Measurements from ENCODE around the gene WDR27.
"Not testable (repeated sequence)": the region's sequence is repeated elsewhere in the genome, so short reads cannot be mapped to it uniquely, and the experiment has no call there.

The WDR27 gene

DNA sequence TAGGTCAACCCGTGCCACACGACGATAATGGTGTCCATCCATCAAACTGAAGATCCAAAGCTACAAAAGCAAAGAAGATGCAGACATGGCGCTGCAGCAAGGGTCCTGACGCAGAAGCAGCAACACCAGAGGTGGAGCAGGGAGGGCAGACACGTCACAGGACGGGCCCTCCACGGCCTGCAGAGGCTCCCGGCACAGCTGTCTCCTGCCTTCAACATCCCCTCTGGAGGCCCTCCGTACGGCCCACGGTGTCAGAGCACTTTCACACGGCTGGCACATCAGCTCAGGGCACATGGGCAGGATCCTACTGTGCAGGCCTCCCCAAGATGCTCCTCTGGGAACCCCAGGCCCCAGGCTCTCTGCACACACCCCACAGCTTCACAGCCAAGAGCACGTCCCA lies 37.6 kb downstream of the WDR27 start:
- no peak for DNase-seq (ENCODE audit: low spot score)
- FAIRE-seq: no peak

GRCh38 chr6:169663468-169663867 lies 38.4 kb downstream of the WDR27 start:
- FAIRE-seq: no peak
- DNase-seq (ENCODE audit: low spot score): no peak

GRCh38 chr6:169661391-169661756 lies 40.5 kb downstream of the WDR27 start:
- DNase-seq (ENCODE audit: low spot score) (no peak), FAIRE-seq (no peak)

DNA sequence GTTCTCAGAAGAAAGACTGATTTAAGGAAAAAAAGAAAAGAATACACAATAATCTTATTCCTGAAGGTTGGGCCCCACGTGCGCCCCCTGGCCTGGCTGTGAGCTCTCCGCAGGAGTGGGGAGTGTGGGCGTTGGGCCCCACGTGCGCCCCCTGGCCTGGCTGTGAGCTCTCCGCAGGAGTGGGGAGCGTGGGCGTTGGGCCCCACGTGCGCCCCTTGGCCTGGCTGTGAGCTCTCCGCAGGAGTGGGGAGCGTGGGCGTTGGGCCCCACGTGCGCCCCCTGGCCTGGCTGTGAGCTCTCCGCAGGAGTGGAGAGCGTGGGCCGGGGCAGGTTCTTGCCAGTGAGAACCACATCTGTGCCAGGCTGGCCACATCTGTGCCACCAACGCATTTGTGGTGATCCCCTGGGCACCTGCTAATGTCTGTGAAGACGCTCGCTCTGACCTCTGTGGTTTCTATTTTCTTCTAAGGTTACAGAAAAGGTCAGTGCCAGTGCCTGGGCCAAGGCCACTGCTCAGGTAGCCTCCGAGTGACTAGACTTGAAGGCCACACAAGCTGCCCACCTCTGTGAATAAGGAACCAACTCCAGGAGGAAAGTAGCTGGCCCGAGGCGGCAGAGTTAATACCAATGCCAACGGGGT lies 41.0 kb downstream of the WDR27 start:
- DNase-seq (ENCODE audit: low spot score) (no peak), FAIRE-seq (no peak)

DNA sequence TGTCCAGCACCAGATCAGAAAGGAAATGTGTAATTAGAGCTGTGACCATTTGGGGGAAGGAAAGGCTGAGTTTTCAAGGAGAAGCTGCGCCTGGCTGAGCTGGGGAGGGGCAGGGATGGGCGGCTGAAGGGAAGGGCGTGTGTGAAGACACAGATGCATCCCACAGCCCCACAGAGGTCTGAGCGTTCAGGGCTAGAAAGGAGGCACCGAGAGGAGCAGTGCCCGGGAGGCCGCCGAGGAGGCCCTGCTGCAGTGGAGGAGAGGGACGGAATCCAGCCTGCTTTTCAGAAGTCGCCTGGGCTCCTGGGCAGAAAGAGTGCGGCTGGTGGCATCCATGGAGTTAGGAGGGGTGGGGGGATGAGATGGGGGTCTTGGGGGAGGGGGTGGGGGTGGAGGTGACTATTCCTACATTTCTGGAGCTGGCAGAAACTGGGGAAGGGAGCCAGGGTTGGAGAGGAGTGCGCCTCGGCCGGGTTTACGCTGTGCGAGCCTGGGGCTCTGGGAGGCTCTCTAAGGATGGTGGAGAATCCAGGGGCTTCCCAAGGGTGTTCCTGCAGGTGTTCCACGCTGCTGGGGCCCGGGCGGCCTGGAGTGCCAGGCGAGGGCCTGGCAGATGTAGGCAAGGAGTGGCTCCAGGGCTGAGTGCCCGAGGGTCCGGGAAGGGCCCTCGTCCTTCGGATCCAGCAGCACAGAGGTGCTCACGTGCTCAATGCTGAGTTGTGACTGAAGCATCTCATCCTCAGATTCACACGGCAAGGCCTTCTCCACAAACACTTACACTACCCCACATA lies 41.8 kb downstream of the WDR27 start:
- DNase-seq (ENCODE audit: low spot score) (no peak), FAIRE-seq (no peak)

GRCh38 chr6:169657284-169657610 lies 44.6 kb downstream of the WDR27 start:
- no peak for FAIRE-seq
- DNase-seq (ENCODE audit: low spot score): no peak

DNA sequence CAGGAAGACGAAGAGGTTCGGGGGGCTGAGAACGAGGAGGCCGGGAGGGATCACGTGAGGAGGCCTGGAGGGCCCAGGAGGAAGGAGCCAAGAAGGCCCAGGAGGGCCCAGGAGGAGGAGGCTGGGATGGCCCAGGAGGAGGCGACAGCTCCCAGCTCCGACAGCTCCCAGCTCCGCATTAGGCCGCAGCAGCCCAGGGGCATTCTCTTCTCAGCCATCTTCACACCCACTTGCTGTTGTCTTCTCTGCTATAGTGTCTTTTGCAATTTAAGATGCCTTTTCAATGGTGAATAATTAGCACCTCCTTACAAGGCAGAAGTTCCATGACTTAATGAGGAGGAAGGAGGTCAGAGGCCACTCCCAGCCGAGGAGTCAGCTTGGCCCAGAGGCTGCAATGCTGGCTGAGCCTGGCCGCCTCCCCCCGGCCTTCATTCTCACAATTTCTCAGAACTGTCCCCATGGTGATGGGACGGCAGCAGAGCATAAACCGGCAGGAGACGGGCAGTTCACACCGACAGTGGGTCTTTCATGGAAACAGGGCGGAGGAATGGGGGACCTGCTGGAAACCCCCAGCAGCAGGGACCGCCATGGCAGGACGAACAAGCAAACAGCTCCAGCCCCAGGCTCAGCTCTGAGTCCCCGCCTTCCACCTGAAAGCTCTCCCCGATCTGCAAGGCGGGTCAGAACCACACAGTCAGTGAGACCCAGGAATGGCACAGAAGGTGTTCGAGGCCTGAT lies 45.1 kb downstream of the WDR27 start:
- FAIRE-seq (no peak), DNase-seq (ENCODE audit: low spot score) (no peak)

- no peak for FAIRE-seq
- DNase-seq (ENCODE audit: low spot score): peak; percentile 23
Measured at GRCh38 chr6:169654598-169655391, 47.0 kb downstream of the WDR27 start.

- no peak for FAIRE-seq
- no peak for DNase-seq (ENCODE audit: low spot score)
Measured at GRCh38 chr6:169653691-169654090, 48.1 kb downstream of the WDR27 start.

- DNase-seq (ENCODE audit: low spot score): no peak
- FAIRE-seq: no peak
Measured at GRCh38 chr6:169652896-169653295, 48.9 kb downstream of the WDR27 start.

DNA sequence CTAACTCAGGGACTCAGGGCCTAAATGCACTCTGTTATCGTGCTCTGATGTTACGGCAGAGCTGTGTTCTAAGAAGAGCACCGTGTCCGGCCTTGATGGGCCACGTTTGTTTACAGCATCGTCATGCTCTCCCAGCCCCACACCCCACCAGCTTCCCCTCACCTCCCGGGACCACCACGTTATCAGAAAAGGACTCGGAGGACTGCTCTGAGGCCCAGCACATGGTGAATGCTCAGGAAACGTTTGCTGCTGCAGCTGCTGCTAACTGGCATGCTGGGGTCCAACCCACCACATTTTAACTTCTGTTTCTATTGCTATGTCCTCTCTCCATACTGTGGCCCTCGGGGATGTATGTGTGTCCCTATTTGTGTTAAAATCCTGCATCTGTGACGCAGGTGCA lies 50.3 kb downstream of the WDR27 start:
- FAIRE-seq (no peak), DNase-seq (ENCODE audit: low spot score) (no peak)

DNA sequence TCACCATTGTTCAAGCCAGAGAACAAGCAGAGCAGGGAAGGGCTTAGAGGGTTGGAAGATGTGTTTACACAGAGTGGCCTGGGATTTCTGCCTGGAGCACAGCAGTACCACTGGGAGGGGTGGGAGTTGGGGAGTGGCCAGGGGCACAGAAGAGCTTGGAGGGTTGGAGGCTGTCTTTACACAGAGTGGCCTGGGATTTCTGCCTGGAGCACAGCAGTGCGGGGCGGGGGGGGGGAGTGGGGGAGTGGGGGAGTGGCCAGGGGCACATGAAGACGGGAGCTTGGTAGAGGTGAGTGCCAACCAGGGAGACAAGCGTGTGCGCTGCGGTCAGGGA lies 50.9 kb downstream of the WDR27 start:
- FAIRE-seq: no peak
- no peak for DNase-seq (ENCODE audit: low spot score)

GRCh38 chr6:169650241-169650958 lies 51.4 kb downstream of the WDR27 start:
- no peak for DNase-seq (ENCODE audit: low spot score)
- FAIRE-seq: no peak

DNA sequence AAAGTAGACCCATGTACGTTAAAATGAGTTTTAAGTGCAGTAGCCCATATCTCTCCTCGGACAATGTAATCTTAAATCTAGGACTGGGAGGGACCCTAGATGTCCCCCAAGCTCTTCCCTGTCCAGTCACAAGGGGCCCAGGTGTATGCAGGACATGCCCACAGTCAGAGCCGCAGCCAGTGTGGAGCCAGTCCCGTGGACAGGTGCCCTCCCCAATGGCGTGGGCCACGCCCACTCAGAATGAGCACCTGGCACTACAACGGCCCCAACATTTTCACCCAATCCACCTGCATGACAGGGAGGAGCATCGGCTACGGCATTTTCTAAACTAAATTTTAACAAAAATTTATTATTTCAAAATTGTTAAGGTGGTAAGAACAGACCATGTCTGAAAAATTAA lies 53.2 kb downstream of the WDR27 start:
- FAIRE-seq (no peak), DNase-seq (ENCODE audit: low spot score) (no peak)

DNA sequence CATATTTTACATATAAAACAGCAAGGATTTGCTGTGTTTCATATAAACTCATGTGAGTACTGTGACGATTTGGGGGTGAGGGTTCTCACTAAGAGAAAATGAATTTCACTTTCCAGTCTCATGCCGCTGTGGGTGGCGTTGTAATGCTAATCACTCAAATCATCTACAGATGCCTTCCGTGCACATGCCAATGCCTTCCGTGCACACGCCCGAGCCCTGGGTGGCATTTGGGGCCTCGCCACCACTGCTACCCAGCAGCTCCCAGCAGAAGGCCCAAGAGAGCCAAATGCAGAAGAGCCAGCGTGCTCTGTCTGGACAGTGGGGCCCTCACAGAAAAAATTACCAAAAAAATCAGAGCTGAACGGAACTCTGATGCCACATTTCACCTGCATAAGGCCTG lies 53.7 kb downstream of the WDR27 start:
- DNase-seq (ENCODE audit: low spot score): no peak
- no peak for FAIRE-seq

DNA sequence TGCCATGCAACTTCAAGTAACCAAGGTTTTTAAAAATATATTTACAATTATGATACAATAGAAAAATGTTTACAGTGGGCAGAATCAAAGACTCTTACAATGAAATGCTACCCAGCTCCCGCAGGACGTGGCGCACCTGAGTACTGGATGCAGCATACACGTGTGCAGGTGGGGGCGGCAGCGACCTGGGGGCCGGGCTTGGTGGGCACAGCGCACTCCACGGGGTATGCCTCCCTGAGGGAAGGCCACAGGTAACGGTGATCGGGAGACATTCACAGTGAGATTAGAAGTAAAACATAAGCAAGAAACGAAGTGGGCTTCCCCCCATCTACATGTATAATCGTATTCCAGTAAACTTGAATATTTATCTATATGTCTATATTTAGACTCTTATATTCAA lies 54.2 kb downstream of the WDR27 start:
- DNase-seq (ENCODE audit: low spot score) (no peak), FAIRE-seq (no peak)

- DNase-seq (ENCODE audit: low spot score) (no peak), FAIRE-seq (no peak)
Measured at GRCh38 chr6:169646906-169647567, 54.8 kb downstream of the WDR27 start.

DNA sequence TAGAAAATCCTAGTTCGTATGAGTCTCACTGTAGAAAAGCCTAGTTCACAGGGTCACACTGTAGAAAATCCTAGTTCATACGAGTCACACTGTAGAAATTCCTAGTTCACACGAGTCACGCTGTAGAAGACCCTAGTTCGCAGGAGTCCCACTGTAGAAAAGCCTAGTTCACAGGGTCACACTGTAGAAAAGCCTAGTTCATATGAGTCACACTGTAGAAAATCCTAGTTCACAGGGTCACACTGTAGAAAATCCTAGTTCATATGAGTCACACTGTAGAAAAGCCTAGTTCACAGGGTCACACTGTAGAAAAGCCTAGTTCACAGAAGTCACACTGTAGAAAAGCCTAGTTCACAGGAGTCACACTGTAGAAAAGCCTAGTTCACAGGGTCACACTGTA lies 56.4 kb downstream of the WDR27 start:
- FAIRE-seq; DNase-seq (ENCODE audit: low spot score): not testable (repeated sequence)

DNA sequence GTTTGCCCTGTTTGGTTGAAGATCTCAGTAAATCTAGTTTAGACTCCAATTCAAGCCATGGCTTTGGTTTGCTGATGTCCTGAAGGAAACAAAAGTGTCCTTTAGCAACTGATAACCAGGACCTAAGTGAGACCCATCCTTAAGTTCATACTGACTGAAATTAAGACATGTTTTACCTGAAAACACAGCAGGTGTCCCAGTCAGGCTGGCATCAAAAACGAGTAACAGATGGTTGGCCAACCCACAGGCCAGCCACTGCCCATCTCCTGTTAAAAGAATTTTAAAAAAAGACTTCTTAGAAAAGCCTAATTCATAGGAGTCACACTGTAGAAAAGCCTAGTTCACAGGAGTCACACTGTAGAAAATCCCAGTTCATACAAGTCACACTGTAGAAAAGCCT lies 58.3 kb downstream of the WDR27 start:
- DNase-seq (ENCODE audit: low spot score) (no peak), FAIRE-seq (no peak)

GRCh38 chr6:169642455-169642854 lies 59.4 kb downstream of the WDR27 start:
- DNase-seq (ENCODE audit: low spot score): no peak
- no peak for FAIRE-seq
